Lower leg skin (tissue), 3 donors: ENCODE data around the gene SP6.

ENCODE experiments used
- POLR2A ChIP-seq, 2 donors: fragments of 450-650 bp; IDR thresholded peaks; one replicate each; pipeline ENCODE4 v1.6.1; 2016 to 2017; ENCODE audit warnings: antibody characterized with exemption in 2 of 2, mild to moderate bottlenecking in 1 of 2, moderate library complexity in 1 of 2
- TF ChIP-seq, protein P1 (sequence below), 3 donors: fragments of 450-650 bp; IDR thresholded peaks; one replicate each; pipeline ENCODE4 v1.5.1; 2016; ENCODE audit warnings: antibody characterized with exemption in 3 of 3, mild to moderate bottlenecking in 3 of 3, moderate library complexity in 2 of 3

DNA sequence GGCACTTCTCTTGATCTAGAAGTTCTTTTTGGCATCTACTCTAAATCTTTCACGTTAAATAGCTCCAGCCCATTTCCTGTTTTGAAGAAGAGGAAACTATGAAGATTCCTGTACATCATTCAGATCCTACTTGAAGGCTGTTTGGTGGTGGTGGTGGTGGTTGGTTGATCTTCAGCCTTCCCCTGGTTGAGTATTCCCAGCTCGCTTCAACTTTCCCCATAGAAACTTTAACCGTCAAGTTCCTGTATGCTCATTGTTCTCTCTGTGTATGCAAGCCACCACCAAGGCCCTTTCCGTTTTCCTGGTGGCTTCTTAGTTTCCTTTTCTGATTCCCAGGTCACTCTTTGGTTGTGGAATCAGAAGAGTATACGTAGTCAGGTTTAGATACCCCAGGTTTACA lies 16.2 kb downstream of the SP6 start:
- TF ChIP-seq, protein P1, sequence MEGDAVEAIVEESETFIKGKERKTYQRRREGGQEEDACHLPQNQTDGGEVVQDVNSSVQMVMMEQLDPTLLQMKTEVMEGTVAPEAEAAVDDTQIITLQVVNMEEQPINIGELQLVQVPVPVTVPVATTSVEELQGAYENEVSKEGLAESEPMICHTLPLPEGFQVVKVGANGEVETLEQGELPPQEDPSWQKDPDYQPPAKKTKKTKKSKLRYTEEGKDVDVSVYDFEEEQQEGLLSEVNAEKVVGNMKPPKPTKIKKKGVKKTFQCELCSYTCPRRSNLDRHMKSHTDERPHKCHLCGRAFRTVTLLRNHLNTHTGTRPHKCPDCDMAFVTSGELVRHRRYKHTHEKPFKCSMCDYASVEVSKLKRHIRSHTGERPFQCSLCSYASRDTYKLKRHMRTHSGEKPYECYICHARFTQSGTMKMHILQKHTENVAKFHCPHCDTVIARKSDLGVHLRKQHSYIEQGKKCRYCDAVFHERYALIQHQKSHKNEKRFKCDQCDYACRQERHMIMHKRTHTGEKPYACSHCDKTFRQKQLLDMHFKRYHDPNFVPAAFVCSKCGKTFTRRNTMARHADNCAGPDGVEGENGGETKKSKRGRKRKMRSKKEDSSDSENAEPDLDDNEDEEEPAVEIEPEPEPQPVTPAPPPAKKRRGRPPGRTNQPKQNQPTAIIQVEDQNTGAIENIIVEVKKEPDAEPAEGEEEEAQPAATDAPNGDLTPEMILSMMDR (IDR thresholded peaks at IDR 0.05) = no peak
- no peak for TF ChIP-seq POLR2A (IDR thresholded peaks at IDR 0.05)
